GM12891 (cell line): ENCODE data around the gene PDHX.

Experiments used
- POLR2A ChIP-seq: IDR thresholded peaks from 2 replicates; pipeline ENCODE4 v1.6.1; 2011; ENCODE audit warnings: low read depth, low read length, control low read depth
- POU2F2 ChIP-seq: IDR thresholded peaks from 2 replicates; pipeline ENCODE4 v1.6.1; 2011; ENCODE audit warnings: low read depth, mild to moderate bottlenecking, control low read depth, low read length, moderate library complexity

DNA sequence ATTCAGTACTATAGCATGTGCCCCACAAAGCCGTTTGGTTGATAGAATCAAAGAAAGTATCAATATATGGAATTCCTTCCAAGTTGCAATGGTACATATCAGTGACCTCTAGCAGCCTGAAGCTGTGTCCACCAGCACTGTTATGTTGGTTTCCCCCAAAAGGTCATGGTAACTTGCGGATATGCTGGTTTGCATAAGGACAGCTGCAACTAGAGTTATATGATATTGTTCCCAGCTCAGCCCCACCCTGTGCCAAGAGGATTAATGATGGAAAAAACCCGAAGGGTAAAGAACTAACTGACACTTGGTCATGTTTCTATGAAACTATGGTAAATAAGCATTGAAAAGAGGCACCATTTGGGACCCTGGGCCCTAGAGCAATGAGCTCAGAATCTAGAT, 93.5 kb downstream of the PDHX start:
- TF ChIP-seq POLR2A, result no peak
- no peak for TF ChIP-seq POU2F2
